T-helper 1 cell treated with Interleukin-12 subunit alpha and Interleukin-12 subunit beta and Interleukin-4 antibody, amounts not matched to agents 30 μg/mL and 1 μg/mL, for 36 hours (primary cell): ENCODE data around the gene FAM174C.
"Not testable (repeated sequence)": the region's sequence is repeated elsewhere in the genome, so short reads cannot be mapped to it uniquely, and the experiment has no call there.

ENCODE experiments used
- H3K27ac Mint-ChIP-seq: one replicate; pipeline ENCODE4 v1.8.0; 2021; ENCODE audit warnings: mild to moderate bottlenecking, mixed read lengths
- H3K27me3 Mint-ChIP-seq: one replicate; pipeline ENCODE4 v1.8.0; 2021; ENCODE audit warnings: low read depth, mixed read lengths
- H3K36me3 Mint-ChIP-seq: one replicate; pipeline ENCODE4 v1.8.0; 2021; ENCODE audit warnings: low read depth, mixed read lengths
- H3K4me1 Mint-ChIP-seq: one replicate; pipeline ENCODE4 v1.8.0; 2021; ENCODE audit warnings: low read depth, mixed read lengths
- H3K4me3 Mint-ChIP-seq: one replicate; pipeline ENCODE4 v1.8.0; 2021; ENCODE audit warnings: mild to moderate bottlenecking, moderate library complexity, mixed read lengths
- H3K9me3 Mint-ChIP-seq: one replicate; pipeline ENCODE4 v1.8.0; 2021; ENCODE audit warnings: mixed read lengths

FAM174C gene

GRCh38 chr19:1243768-1244692 lies 31.3 kb upstream of the FAM174C start:
- peaks cover 11% of the 10 kb centered on the region for H3K27me3 Mint-ChIP-seq

GRCh38 chr19:1244693-1245451 lies 30.5 kb upstream of the FAM174C start:
- Mint-ChIP-seq H3K27ac (peak overlapping the region; percentile 71), H3K4me1 (peaks cover 18% of the 10 kb centered on the region)

More at GRCh38 chr19:1243768-1244692, 31.3 kb upstream of the FAM174C start:
- Mint-ChIP-seq H3K4me1 (peaks cover 21% of the 10 kb centered on the region), H3K36me3 (peaks cover 2% of the 10 kb centered on the region), H3K4me3 (peak overlapping the region; percentile 46), H3K27ac (peak overlapping the region; percentile 71), H3K9me3 (no peaks in the 10 kb centered on the region)

GRCh38 chr19:1245494-1246264 lies 29.7 kb upstream of the FAM174C start:
- peaks cover 18% of the 10 kb centered on the region for H3K4me1 Mint-ChIP-seq
- peaks cover 4% of the 10 kb centered on the region for H3K36me3 Mint-ChIP-seq
- H3K4me3 Mint-ChIP-seq, result no peak overlapping the region
- peaks cover 4% of the 10 kb centered on the region for H3K27me3 Mint-ChIP-seq
- H3K9me3 Mint-ChIP-seq, result no peaks in the 10 kb centered on the region
- no peak overlapping the region for H3K27ac Mint-ChIP-seq

More at GRCh38 chr19:1244693-1245451, 30.5 kb upstream of the FAM174C start:
- Mint-ChIP-seq H3K36me3 (peaks cover 4% of the 10 kb centered on the region), H3K9me3 (no peaks in the 10 kb centered on the region), H3K27me3 (peaks cover 4% of the 10 kb centered on the region), H3K4me3 (peak overlapping the region; percentile 46)

- peaks cover 11% of the 10 kb centered on the region for H3K4me1 Mint-ChIP-seq
- H3K4me3 Mint-ChIP-seq, H3K27ac Mint-ChIP-seq, H3K36me3 Mint-ChIP-seq, H3K27me3 Mint-ChIP-seq, H3K9me3 Mint-ChIP-seq: not testable (repeated sequence)
These were observed 28.9 kb upstream of the FAM174C start for GRCh38 chr19:1246265-1247087.

DNA sequence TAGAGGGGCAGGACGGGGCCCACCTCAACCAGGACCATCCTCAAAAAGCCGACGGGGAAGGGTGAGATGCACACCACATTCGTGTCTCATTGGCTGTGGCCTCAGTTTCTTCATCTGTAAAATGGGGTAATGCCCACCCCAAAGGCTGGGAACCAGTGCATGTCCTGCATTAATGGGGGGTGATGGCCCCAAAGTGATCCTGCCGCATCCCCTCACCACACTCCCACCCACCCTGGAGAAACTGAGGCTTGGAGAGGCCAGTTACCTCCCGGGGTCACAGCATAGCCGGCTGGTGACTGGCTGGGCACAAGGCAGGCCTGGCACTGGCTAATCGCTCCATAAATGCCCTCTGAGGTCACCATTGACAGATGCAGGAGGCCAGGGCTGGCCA lies 27.6 kb upstream of the FAM174C start:
- Mint-ChIP-seq H3K9me3 (no peaks in the 10 kb centered on the region), H3K4me3 (no peak overlapping the region), H3K36me3 (peaks cover 12% of the 10 kb centered on the region), H3K4me1 (peaks cover 10% of the 10 kb centered on the region), H3K27me3 (no peaks in the 10 kb centered on the region), H3K27ac (peak overlapping the region; percentile 45)

GRCh38 chr19:1248139-1248785 lies 27.1 kb upstream of the FAM174C start, which contains the start of gene MIDN:
TSS of gene MIDN (plus strand) at chr19:1248583. CDS start at chr19:1250297, 1,714 bp downstream.
- Mint-ChIP-seq H3K4me3 (peak within 1 kb of the TSS; percentile 77), H3K27me3 (no peaks in the 10 kb centered on the region), H3K27ac (peak within 1 kb of the TSS; percentile 84), H3K36me3 (peaks cover 14% of the 10 kb centered on the region), H3K4me1 (peaks cover 7% of the 10 kb centered on the region), H3K9me3 (no peaks in the 10 kb centered on the region)

DNA sequence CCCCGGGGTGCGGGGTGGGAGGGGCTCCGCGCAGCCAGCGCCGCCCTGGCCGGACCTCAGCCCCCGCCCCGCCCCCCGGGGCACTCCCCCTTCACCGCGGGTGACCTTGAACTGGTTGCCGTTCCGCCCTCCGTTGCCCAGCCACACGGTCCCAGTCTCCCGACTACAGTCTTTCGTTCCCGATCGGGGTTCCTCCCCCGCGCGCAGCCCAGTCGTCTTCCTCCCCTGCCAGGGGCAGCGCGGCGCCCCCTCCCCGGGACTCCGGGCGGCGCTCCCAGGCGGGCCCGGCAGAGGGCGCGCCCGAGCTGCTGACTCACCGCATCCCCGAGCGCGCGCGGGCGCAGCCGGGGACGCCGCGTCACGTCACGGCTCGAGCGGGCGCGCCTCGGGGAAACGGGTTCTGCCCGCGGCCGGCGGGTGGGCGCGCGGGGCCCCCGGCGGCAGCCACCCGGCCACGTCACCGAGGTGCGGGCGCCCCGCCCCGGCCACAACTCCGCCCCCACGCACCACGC lies 26.5 kb upstream of the FAM174C start:
- Mint-ChIP-seq H3K36me3 (peaks cover 18% of the 10 kb centered on the region), H3K4me1 (peaks cover 8% of the 10 kb centered on the region), H3K27ac (peak overlapping the region; percentile 84), H3K27me3 (no peaks in the 10 kb centered on the region), H3K4me3 (peak overlapping the region; percentile 77), H3K9me3 (no peaks in the 10 kb centered on the region)

DNA sequence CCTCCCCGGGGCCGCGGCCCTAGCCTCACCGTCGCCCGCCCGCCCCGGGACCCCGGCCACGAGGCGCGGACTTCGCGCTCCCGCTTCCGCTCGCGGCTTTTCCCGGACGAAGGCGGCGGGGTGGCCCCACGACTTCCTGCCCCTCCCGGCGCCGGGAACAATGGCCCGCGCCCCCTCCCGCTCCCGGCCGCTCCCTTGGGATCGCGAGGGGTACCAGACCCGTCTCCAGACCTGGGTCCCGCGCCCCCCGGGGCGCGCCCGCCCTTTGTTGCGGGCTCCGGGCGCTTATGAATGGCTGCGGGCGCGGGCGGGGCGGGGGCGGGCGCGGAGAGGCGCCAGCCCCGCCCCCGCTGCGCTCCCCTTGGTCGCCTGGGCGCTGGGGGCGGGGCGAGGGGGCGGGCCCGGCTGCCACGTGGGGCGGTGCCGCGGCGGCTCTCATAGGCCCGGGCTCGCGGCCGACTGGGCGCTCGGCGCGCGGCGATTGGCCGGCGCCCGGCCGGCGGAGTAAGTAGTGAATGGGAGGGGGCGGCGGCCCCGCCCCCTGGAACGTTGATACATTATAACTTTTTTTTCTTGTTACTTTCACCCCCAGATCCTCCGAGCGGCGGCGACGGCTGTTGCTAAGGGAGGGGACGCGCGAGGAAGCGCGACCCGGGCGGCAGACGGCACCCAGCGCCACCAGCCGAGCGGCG lies 25.9 kb upstream of the FAM174C start:
- H3K27ac Mint-ChIP-seq, result peak overlapping the region; percentile 77
- H3K36me3 Mint-ChIP-seq, result peaks cover 17% of the 10 kb centered on the region
- H3K27me3 Mint-ChIP-seq, result no peaks in the 10 kb centered on the region
- H3K9me3 Mint-ChIP-seq, result no peaks in the 10 kb centered on the region
- H3K4me3 Mint-ChIP-seq, result peak overlapping the region; percentile 83
- H3K4me1 Mint-ChIP-seq, result peaks cover 8% of the 10 kb centered on the region

GRCh38 chr19:1249990-1250436 lies 25.3 kb upstream of the FAM174C start:
- Mint-ChIP-seq H3K27ac (no peak overlapping the region), H3K4me3 (peak overlapping the region; percentile 83), H3K27me3 (no peaks in the 10 kb centered on the region), H3K4me1 (peaks cover 9% of the 10 kb centered on the region), H3K9me3 (no peaks in the 10 kb centered on the region), H3K36me3 (peaks cover 21% of the 10 kb centered on the region)

DNA sequence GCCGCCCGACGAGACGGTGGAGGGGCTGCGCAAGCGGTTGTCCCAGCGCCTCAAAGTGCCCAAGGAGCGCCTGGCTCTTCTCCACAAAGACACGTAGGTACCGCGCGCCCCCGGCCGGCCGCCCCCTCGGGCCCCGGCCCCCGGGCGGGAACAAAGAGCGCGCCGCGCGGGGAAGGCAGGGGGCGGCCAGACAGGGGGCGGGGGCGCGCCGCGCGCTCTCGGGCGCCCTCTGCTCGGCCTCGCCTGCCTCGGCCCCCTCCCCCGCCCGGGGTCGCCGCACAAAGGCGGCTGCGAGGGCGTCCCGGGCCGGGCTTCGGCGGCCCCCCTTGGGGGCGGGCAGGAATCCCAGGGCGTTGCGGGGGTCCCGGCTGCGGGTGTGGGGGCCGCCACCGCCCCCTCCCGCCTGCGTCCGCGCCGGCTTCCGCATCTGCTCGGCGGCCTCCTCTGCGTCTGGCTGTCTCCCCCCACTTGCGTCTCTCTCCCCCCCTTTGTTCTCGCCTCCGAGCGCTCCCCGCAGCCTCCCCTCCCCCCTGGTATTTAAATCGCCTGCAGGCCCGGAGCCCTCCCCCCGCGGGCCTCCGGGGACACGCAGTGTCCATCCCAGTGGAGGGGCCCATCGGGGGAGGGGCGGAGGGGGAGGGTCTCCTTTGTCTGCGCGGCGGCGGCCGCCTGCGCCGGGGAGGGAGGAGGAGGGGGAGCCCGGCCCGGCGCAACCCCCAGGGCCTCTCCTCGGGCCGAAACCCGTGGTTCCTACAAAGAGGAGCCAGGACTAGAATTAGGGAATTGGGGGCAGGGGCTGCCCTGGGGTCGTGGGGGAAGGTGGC lies 24.7 kb upstream of the FAM174C start:
- peak overlapping the region; percentile 97 for H3K4me3 Mint-ChIP-seq
- H3K9me3 Mint-ChIP-seq, result no peaks in the 10 kb centered on the region
- no peaks in the 10 kb centered on the region for H3K27me3 Mint-ChIP-seq
- H3K27ac Mint-ChIP-seq, result peak overlapping the region; percentile 92
- H3K36me3 Mint-ChIP-seq, result peaks cover 21% of the 10 kb centered on the region
- peaks cover 9% of the 10 kb centered on the region for H3K4me1 Mint-ChIP-seq

DNA sequence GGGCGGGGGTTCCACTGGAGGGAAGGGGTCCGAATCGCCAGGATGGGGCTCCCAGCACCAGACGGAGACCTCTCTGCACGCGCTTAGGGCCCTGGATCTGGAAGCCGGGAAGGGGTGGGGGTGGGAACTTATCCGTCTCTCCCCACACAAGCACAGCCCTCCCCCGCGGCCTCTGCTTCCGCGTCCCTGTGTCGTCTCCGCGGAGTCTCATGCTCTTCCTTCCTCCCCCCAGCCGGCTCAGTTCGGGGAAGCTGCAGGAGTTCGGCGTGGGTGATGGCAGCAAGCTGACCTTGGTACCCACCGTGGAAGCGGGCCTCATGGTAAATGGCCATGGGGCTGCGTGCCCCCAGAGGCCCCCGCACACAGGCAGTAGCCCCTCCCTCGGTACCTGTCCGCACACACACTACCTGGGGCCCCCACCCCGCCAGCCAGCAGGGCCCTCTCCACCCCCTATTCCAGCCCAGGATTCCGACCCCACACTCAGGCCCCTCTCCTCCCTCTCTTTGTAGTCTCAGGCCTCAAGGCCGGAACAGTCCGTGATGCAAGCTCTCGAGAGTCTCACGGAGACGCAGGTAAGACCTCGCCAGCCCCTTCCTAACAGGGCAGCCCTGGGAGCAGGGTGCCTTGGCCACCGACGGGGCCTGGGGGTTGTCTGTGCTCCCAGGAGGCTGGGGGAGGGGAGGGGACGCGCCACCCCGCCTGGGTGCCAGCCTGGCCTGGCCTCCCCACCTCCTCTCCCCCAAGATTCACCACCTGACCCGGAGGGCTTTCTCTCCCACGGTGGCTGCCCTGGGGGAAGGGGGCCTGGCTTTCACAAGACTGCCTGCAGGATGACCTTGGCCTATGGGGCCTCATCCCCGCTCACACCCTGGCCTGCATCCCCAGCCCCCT lies 23.8 kb upstream of the FAM174C start:
- Mint-ChIP-seq H3K9me3 (no peaks in the 10 kb centered on the region), H3K36me3 (peaks cover 23% of the 10 kb centered on the region)

More for the DNA sequence above, 23.8 kb upstream of the FAM174C start:
- Mint-ChIP-seq H3K27me3 (no peaks in the 10 kb centered on the region), H3K4me3 (peak overlapping the region; percentile 97), H3K4me1 (peaks cover 11% of the 10 kb centered on the region), H3K27ac (peak overlapping the region; percentile 92)
